Vagina (tissue), 2 donors: ENCODE results near the gene MAPRE2.

Experiments used
- POLR2AphosphoS5 ChIP-seq, 2 donors: sonication (generic); formaldehyde crosslinking; IDR thresholded peaks; one replicate each; pipeline ENCODE4 v1.9.0; 2017; ENCODE audit warnings: antibody characterized with exemption in 2 of 2, mild to moderate bottlenecking in 2 of 2, low read depth in 1 of 2; ENCODE audit not compliant: insufficient read depth in 1 of 2
- TF ChIP-seq, protein P1 (sequence below), 3 experiments: fragments of 450-650 bp in 2 of 3; fragments of 200-600 bp in 1 of 3; sonication (generic) in 1 of 3; IDR thresholded peaks; one replicate each; pipeline ENCODE4 v1.5.1; 2017 to 2019; ENCODE audit warnings: antibody characterized with exemption in 3 of 3, mild to moderate bottlenecking in 2 of 3, moderate library complexity in 2 of 3

DNA sequence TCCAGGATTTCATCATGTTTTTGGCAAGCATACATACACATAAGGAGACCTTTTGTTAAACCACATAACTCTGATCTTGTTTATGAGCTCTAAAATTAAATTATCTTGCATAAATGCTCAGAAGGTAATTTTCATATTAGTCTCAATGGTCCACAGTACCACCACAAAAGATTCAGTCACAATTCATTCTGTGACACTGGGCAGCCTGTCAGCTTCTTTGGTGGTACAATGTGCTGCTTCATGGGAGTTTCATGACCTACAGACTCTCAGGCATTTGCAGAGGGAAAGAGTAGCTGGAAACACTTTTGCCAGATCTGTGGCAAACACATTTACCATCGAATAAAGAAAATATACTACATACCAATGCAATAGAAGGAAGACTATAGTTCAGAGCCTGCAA, 148.3 kb downstream of the MAPRE2 start:
- TF ChIP-seq, protein P1, sequence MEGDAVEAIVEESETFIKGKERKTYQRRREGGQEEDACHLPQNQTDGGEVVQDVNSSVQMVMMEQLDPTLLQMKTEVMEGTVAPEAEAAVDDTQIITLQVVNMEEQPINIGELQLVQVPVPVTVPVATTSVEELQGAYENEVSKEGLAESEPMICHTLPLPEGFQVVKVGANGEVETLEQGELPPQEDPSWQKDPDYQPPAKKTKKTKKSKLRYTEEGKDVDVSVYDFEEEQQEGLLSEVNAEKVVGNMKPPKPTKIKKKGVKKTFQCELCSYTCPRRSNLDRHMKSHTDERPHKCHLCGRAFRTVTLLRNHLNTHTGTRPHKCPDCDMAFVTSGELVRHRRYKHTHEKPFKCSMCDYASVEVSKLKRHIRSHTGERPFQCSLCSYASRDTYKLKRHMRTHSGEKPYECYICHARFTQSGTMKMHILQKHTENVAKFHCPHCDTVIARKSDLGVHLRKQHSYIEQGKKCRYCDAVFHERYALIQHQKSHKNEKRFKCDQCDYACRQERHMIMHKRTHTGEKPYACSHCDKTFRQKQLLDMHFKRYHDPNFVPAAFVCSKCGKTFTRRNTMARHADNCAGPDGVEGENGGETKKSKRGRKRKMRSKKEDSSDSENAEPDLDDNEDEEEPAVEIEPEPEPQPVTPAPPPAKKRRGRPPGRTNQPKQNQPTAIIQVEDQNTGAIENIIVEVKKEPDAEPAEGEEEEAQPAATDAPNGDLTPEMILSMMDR (IDR thresholded peaks at IDR 0.05) = no peak
- no peak for TF ChIP-seq POLR2AphosphoS5 (IDR thresholded peaks at IDR 0.05; ENCODE audit: insufficient read depth in 1 of 2, low read depth in 1 of 2)
